Measurements from ENCODE around the gene NOTCH3. TPM values are rescaled to one million over a fixed set of nuclear protein-coding genes. Genes with fewer than 3 reads are reported as not detected.

Gene NOTCH3
- total and polyA plus RNA-seq, 2 of the 8 experiments (the other 6 are each of a cell fraction or from before 2014, with no cell fraction given): 37.5 to 107 TPM

GRCh38 chr19:15166700-15167099 is 34.1 kb downstream of the NOTCH3 start:
- peaks cover 30 to 86% (median 69%) of the 10 kb centered on the region in 4 experiments for H3K36me3 ChIP-seq (ENCODE audit: control insufficient read depth in 2 of 4, insufficient read depth in 4 of 4, low read length in 3 of 4)
- no peak overlapping the region for H3K4me2 ChIP-seq (ENCODE audit: insufficient read depth in 1 of 2, low read depth in 2 of 2, low read length in 2 of 2)
- no peak overlapping the region for H2BK20ac ChIP-seq (ENCODE audit: low read length)
- no peak overlapping the region for H4K91ac ChIP-seq (replicated peaks; ENCODE audit: insufficient read length, low read length)
- ChIA-PET POLR2A (ENCODE audit: partially characterized antibody) (interaction anchor here (0.9 to 2.8 kb wide), 4 partner anchors 9 to 66 kb away, joined by 3 to 19 read pairs (median 4); no protein-coding TSS in a partner anchor), CTCF (ENCODE audit: partially characterized antibody) (interaction anchor here (1.1 to 2.3 kb wide), 3 partner anchors 12 to 151 kb away, joined by 3 to 13 read pairs (median 7); no protein-coding TSS in a partner anchor)
- WGBS, 2 experiments (ENCODE audit: extremely low coverage in 1 of 2, insufficient coverage in 1 of 2, insufficient read length in 1 of 2, insufficient replicate concordance in 2 of 2, low coverage in 1 of 2, low lambda C conversion rate in 2 of 2, missing lambda C conversion rate in 1 of 2): 72% methylated on average over 4 of the region's 4 CpGs; no CpG with 5 or more reads in 1 of the 2 experiments
- no peak overlapping the region for H3K23ac ChIP-seq (ENCODE audit: insufficient read length)
- H2BK12ac ChIP-seq (ENCODE audit: low read depth, low read length): no peak overlapping the region
- no peak overlapping the region for H3K18ac ChIP-seq (ENCODE audit: extremely low read depth, low read length)
- FAIRE-seq (no peak), DNase-seq (ENCODE audit: low read depth in 1 of 2, low spot score in 2 of 2) (no peak)
- no peak overlapping the region for H2AK5ac ChIP-seq (ENCODE audit: low read depth, low read length)
- no peak overlapping the region for H3K27ac ChIP-seq (ENCODE audit: low read depth, low read length)
- H3K9ac ChIP-seq (replicated peaks in 1 of 4; ENCODE audit: extremely low read depth in 1 of 4, low read depth in 3 of 4, low read length in 3 of 4): no peak overlapping the region
- no peak overlapping the region for H2AFZ ChIP-seq (ENCODE audit: low read length)
- no peak overlapping the region for H3K4me3 ChIP-seq (ENCODE audit: extremely low read depth in 1 of 4, insufficient read depth in 2 of 4, low read depth in 3 of 4, low read length in 4 of 4)
- peaks cover 0 to 3% of the 10 kb centered on the region in 2 experiments for H4K20me1 ChIP-seq (replicated peaks in 1 of 2; ENCODE audit: control insufficient read depth in 1 of 2, insufficient read depth in 2 of 2, low read length in 2 of 2)
- no peak overlapping the region for H3K14ac ChIP-seq (ENCODE audit: insufficient read length)
- peaks cover 0 to 5% (median 0%) of the 10 kb centered on the region in 4 experiments; a peak in 1 of 7 replicates for H3K4me1 ChIP-seq (replicated peaks in 1 of 4; ENCODE audit: control insufficient read depth in 3 of 4, insufficient read depth in 4 of 4, low read length in 3 of 4)
- no peak overlapping the region for H3K4ac ChIP-seq (replicated peaks; ENCODE audit: insufficient read length, low read depth, low read length)
- no peak overlapping the region for H4K5ac ChIP-seq (ENCODE audit: insufficient read length, low read depth, low read length)
- H3K79me2 ChIP-seq (ENCODE audit: control insufficient read depth in 1 of 2, insufficient read depth in 2 of 2, low read length in 2 of 2): no peaks in the 10 kb centered on the region
- peaks cover 0 to 16% of the 10 kb centered on the region in 2 experiments; a peak in 2 of 4 replicates for H3K9me3 ChIP-seq (ENCODE audit: insufficient read depth in 2 of 2, low read depth in 1 of 2, low read length in 1 of 2)
- no peak overlapping the region for H2BK120ac ChIP-seq (replicated peaks; ENCODE audit: low read depth, low read length)
- H3K79me1 ChIP-seq (ENCODE audit: low read depth, low read length): no peaks in the 10 kb centered on the region
- H3K56ac ChIP-seq (replicated peaks; ENCODE audit: insufficient read length, low read depth, low read length): no peak overlapping the region
- no peak overlapping the region for H2BK15ac ChIP-seq (ENCODE audit: low read length)
- no peaks in the 10 kb centered on the region for H3K27me3 ChIP-seq (replicated peaks in 1 of 4; ENCODE audit: control insufficient read depth in 3 of 4, extremely low read depth in 1 of 4, insufficient read depth in 3 of 4, low read length in 3 of 4)
- no peak overlapping the region for H4K8ac ChIP-seq (ENCODE audit: extremely low read depth, insufficient read depth, low read length)
- H3K23me2 ChIP-seq (ENCODE audit: low read depth, low read length): no peaks in the 10 kb centered on the region
- no peak overlapping the region for H2BK5ac ChIP-seq (ENCODE audit: low read depth, low read length)
- no peak for TF ChIP-seq BACH1 (IDR thresholded peaks at IDR 0.05; ENCODE audit: low read length)
- peak; percentile 54; the same call in 1 of the 2 replicates for TF ChIP-seq USF2 (IDR thresholded peaks at IDR 0.05; ENCODE audit: low read length)

Measured in H1 (cell line).